ENCODE data around the gene NECAP2.

DNA sequence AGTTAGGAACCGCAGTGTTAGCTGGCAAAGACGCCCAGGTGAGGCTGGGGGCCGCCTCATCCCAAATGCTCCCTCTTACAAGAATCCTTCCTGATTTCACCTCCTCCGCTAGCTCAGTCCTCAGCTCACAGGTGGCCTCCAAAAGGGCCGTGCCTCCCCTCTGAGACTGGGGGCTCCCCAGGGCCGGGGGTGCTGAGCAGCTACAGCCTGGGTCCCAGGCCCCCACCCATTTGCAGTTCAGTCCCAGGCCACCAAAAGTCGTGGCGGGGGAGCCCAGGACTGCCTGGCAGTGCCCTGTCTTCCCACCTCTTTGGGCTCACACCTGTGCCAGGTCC lies 43.9 kb downstream of the NECAP2 start:
- TF ChIP-seq, protein P1, sequence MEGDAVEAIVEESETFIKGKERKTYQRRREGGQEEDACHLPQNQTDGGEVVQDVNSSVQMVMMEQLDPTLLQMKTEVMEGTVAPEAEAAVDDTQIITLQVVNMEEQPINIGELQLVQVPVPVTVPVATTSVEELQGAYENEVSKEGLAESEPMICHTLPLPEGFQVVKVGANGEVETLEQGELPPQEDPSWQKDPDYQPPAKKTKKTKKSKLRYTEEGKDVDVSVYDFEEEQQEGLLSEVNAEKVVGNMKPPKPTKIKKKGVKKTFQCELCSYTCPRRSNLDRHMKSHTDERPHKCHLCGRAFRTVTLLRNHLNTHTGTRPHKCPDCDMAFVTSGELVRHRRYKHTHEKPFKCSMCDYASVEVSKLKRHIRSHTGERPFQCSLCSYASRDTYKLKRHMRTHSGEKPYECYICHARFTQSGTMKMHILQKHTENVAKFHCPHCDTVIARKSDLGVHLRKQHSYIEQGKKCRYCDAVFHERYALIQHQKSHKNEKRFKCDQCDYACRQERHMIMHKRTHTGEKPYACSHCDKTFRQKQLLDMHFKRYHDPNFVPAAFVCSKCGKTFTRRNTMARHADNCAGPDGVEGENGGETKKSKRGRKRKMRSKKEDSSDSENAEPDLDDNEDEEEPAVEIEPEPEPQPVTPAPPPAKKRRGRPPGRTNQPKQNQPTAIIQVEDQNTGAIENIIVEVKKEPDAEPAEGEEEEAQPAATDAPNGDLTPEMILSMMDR (IDR thresholded peaks at IDR 0.05) = no peak
- TF ChIP-seq EZH2 (IDR thresholded peaks at IDR 0.05) (no peak), EZH2phosphoT487 (IDR thresholded peaks at IDR 0.05) (no peak)

All from neural progenitor cell (in vitro differentiated cells).